ENCODE data around the gene COX10.
"Not testable (repeated sequence)": the region's sequence is repeated elsewhere in the genome, so short reads cannot be mapped to it uniquely, and the experiment has no call there.

COX10 gene

GRCh38 chr17:14069251-14070021, at the start of gene COX10:
COX10 (plus strand) TSS chr17:14069504; CDS start chr17:14069606, 102 bp downstream.
- DNase-seq: peak; percentile 36

GRCh38 chr17:14021651-14022294, 47.5 kb upstream of the COX10 start:
- not testable (repeated sequence) for DNase-seq

- not testable (repeated sequence) for DNase-seq
Measured at GRCh38 chr17:14029755-14030154, 39.5 kb upstream of the COX10 start.

- DNase-seq: no peak
Measured at GRCh38 chr17:14032234-14032633, 37.1 kb upstream of the COX10 start.

- DNase-seq: no peak
Measured at GRCh38 chr17:14033166-14033565, 36.1 kb upstream of the COX10 start.

- DNase-seq: no peak
Measured at GRCh38 chr17:14037453-14037852, 31.9 kb upstream of the COX10 start.

- no peak for DNase-seq
Measured at GRCh38 chr17:14038206-14038605, 31.1 kb upstream of the COX10 start.

- DNase-seq: no peak
Measured at GRCh38 chr17:14042411-14042810, 26.9 kb upstream of the COX10 start.

- no peak for DNase-seq
Measured at GRCh38 chr17:14044702-14045101, 24.6 kb upstream of the COX10 start.

GRCh38 chr17:14046978-14047377, 22.3 kb upstream of the COX10 start:
- DNase-seq: no peak

- no peak for DNase-seq
Measured at GRCh38 chr17:14047591-14047990, 21.7 kb upstream of the COX10 start.

- DNase-seq: no peak
Measured at GRCh38 chr17:14048169-14048568, 21.1 kb upstream of the COX10 start.

GRCh38 chr17:14050616-14051015, 18.7 kb upstream of the COX10 start:
- no peak for DNase-seq

- no peak for DNase-seq
Measured at GRCh38 chr17:14051692-14052091, 17.6 kb upstream of the COX10 start.

GRCh38 chr17:14052886-14053615, 16.3 kb upstream of the COX10 start:
- DNase-seq: no peak

GRCh38 chr17:14057591-14057990, 11.7 kb upstream of the COX10 start:
- DNase-seq: no peak

- DNase-seq: no peak
Measured at GRCh38 chr17:14058051-14058450, 11.3 kb upstream of the COX10 start.

- no peak for DNase-seq
Measured at GRCh38 chr17:14060706-14061105, 8.6 kb upstream of the COX10 start.

GRCh38 chr17:14061666-14062560, 7.4 kb upstream of the COX10 start:
- DNase-seq: no peak

- DNase-seq: no peak
Measured at GRCh38 chr17:14067347-14067746, 2.0 kb upstream of the COX10 start.

GRCh38 chr17:14068542-14069250, 608 bp upstream of the COX10 start:
- no peak for DNase-seq

- no peak for DNase-seq
Measured at GRCh38 chr17:14070344-14070984, 1.2 kb downstream of the COX10 start.
